PC-3 (cell line): ENCODE results near the gene C3orf62.

Experiments
- EZH2 ChIP-seq: fragments of 300-600 bp; sonication (generic); IDR thresholded peaks from one replicate; pipeline ENCODE4 v1.6.1; 2017; ENCODE audit warnings: antibody characterized with exemption, mild to moderate bottlenecking, low read length; ENCODE audit not compliant: unreplicated experiment
- EZH2phosphoT487 ChIP-seq: fragments of 300-600 bp; sonication (generic); IDR thresholded peaks from 2 replicates; pipeline ENCODE4 v1.6.1; 2018; ENCODE audit warnings: mild to moderate bottlenecking, antibody characterized with exemption, low read length, borderline replicate concordance
- TF ChIP-seq, protein P1 (sequence below): fragments of 300-600 bp; sonication (generic); conservative IDR thresholded peaks from 2 replicates; pipeline ENCODE4 v1.5.1; 2017; ENCODE audit warnings: antibody characterized with exemption, low read depth, mild to moderate bottlenecking, low read length

DNA sequence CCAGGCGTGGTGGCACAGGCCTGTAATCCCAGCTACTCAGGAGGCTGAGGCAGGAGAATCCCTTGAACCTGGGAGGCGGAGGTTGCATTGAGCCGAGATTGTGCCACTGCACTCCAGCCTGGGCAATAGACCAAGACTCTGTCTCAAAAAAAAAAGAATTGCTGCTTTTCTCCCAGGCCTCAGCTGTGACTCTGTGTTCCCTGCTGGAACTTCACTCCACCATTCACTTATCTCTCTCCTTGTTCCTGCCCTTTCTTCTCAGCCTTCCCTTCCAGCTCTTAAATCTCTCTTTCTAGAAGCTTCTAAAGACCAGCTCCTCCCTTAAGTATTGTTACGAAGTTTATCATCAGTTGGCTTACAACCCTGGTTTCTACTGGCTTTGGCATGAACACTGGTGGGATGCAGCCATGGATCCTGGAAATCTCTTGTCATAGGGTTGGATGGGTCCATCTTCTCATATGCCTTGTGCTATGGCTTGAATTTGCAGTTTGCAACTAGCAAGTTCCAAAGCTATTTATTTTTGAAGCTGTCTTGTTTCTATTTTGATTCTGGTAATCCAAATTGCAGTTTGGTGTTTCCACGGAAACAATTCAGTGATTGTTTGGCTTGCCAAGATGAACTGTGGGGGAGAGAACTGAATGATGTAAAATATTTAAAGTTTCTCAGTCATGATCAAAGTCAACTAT lies 10.5 kb downstream of the C3orf62 start:
- TF ChIP-seq, protein P1, sequence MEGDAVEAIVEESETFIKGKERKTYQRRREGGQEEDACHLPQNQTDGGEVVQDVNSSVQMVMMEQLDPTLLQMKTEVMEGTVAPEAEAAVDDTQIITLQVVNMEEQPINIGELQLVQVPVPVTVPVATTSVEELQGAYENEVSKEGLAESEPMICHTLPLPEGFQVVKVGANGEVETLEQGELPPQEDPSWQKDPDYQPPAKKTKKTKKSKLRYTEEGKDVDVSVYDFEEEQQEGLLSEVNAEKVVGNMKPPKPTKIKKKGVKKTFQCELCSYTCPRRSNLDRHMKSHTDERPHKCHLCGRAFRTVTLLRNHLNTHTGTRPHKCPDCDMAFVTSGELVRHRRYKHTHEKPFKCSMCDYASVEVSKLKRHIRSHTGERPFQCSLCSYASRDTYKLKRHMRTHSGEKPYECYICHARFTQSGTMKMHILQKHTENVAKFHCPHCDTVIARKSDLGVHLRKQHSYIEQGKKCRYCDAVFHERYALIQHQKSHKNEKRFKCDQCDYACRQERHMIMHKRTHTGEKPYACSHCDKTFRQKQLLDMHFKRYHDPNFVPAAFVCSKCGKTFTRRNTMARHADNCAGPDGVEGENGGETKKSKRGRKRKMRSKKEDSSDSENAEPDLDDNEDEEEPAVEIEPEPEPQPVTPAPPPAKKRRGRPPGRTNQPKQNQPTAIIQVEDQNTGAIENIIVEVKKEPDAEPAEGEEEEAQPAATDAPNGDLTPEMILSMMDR = no peak
- TF ChIP-seq EZH2 = no peak
- TF ChIP-seq EZH2phosphoT487 = no peak
